Peyer's patch (tissue), 4 donors: Measurements from ENCODE around the gene CLCN7.

ENCODE experiments used
- POLR2A ChIP-seq, 2 donors: fragments of 450-650 bp; IDR thresholded peaks; one replicate each; pipeline ENCODE4 v1.5.1; 2017; ENCODE audit warnings: antibody characterized with exemption in 2 of 2, mild to moderate bottlenecking in 2 of 2, moderate library complexity in 2 of 2
- TF ChIP-seq, protein P1 (sequence below), 6 experiments: fragments of 450-650 bp in 4 of 6; fragments of 200-600 bp in 2 of 6; sonication (generic) in 1 of 6; IDR thresholded peaks; one replicate each; pipeline ENCODE4 v1.5.1; 2017 to 2019; ENCODE audit warnings: antibody characterized with exemption in 6 of 6, mild to moderate bottlenecking in 3 of 6, moderate library complexity in 1 of 6

- TF ChIP-seq, protein P1, sequence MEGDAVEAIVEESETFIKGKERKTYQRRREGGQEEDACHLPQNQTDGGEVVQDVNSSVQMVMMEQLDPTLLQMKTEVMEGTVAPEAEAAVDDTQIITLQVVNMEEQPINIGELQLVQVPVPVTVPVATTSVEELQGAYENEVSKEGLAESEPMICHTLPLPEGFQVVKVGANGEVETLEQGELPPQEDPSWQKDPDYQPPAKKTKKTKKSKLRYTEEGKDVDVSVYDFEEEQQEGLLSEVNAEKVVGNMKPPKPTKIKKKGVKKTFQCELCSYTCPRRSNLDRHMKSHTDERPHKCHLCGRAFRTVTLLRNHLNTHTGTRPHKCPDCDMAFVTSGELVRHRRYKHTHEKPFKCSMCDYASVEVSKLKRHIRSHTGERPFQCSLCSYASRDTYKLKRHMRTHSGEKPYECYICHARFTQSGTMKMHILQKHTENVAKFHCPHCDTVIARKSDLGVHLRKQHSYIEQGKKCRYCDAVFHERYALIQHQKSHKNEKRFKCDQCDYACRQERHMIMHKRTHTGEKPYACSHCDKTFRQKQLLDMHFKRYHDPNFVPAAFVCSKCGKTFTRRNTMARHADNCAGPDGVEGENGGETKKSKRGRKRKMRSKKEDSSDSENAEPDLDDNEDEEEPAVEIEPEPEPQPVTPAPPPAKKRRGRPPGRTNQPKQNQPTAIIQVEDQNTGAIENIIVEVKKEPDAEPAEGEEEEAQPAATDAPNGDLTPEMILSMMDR (IDR thresholded peaks at IDR 0.05), result no peak
- no peak for TF ChIP-seq POLR2A (IDR thresholded peaks at IDR 0.05)
Observed at GRCh38 chr16:1430214-1430758, 44.5 kb downstream of the CLCN7 start.
